Osteoblast (primary cell): ENCODE measurements around the gene ACAD11. TPM values are rescaled to one million over a fixed set of nuclear protein-coding genes. Genes with fewer than 3 reads are reported as not detected.
A peak's percentile ranks its signal among the peaks of the same experiment; 100 is the strongest.

Source experiments
- DNase-seq: peaks from one replicate; pipeline ENCODE4 v3.0.0; 2011; ENCODE audit warnings: low spot score, mixed read lengths; ENCODE audit not compliant: insufficient read length; ENCODE audit errors: missing footprints
- H2AFZ ChIP-seq: 2 replicates; pipeline ENCODE4 v1.6.0; 2011; ENCODE audit warnings: mild to moderate bottlenecking, low read length
- H3K27ac ChIP-seq: 2 replicates; pipeline ENCODE4 v1.5.1; 2011; ENCODE audit warnings: mild to moderate bottlenecking, low read depth, low read length, moderate library complexity
- H3K27me3 ChIP-seq: 2 replicates; pipeline ENCODE4 v1.6.0; 2012; ENCODE audit warnings: mild to moderate bottlenecking, control low read depth, inconsistent platforms, low read length, moderate library complexity; ENCODE audit not compliant: insufficient read depth
- H3K36me3 ChIP-seq: 2 replicates; pipeline ENCODE4 v1.5.1; 2011; ENCODE audit warnings: mild to moderate bottlenecking, low read length, control low read depth, moderate library complexity; ENCODE audit not compliant: insufficient read depth
- H3K4me1 ChIP-seq: 2 replicates; pipeline ENCODE4 v1.5.1; 2011; ENCODE audit warnings: mild to moderate bottlenecking, low read length, control low read depth, moderate library complexity; ENCODE audit not compliant: insufficient read depth
- H3K4me2 ChIP-seq: 2 replicates; pipeline ENCODE4 v1.6.0; 2011; ENCODE audit warnings: mild to moderate bottlenecking, low read length; ENCODE audit not compliant: insufficient read depth
- H3K4me3 ChIP-seq: fragments of 200-600 bp; sonication (generic); 3 replicates; pipeline ENCODE4 v1.5.1; 2012; ENCODE audit warnings: mild to moderate bottlenecking, low read length, inconsistent platforms; ENCODE audit not compliant: insufficient read depth
- H3K79me2 ChIP-seq: 2 replicates; pipeline ENCODE4 v1.6.0; 2012; ENCODE audit warnings: mild to moderate bottlenecking, low read length, control low read depth, inconsistent platforms; ENCODE audit not compliant: insufficient read depth
- H3K9me3 ChIP-seq: 2 replicates; pipeline ENCODE4 v1.5.1; 2011; ENCODE audit warnings: low read depth, low read length, control low read depth
- H4K20me1 ChIP-seq: 2 replicates; pipeline ENCODE4 v1.6.0; 2012; ENCODE audit warnings: mild to moderate bottlenecking, low read length, control low read depth; ENCODE audit not compliant: insufficient read depth
- total RNA-seq: library from RNA; depleted of rRNA; stranded (reverse); fragments of >200 nt; gene quantifications from 2 replicates; pipeline ENCODE4 v1.2.3, GENCODE V29; 2012
- TF ChIP-seq, protein P1 (sequence below): IDR thresholded peaks from 2 replicates; pipeline ENCODE4 v1.5.1; 2011; ENCODE audit warnings: mild to moderate bottlenecking, low read depth, low read length, moderate library complexity; ENCODE audit errors: extremely low read depth

ACAD11 gene
- total RNA-seq, 1 donor, result 31.1 TPM

DNA sequence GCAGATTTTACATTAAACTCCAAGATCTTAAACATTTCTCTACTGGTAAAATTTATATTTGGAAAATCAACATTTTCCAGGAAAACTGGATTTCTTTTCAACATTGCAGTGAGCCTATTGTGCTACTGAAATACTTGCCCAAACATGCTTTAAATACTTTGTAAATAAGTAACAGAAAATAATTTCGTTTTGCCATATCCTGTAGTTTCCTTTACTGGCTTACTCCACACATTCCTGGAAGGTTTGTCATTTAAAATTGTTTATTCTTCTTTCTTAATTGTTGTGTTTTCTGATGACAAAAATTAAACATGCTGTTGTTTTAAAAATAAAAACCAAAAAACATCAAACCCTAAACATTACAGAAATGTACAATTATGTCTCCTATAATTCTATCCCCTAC is 22.0 kb downstream of the ACAD11 start:
- Histone ChIP-seq H3K79me2 (no peaks in the 10 kb centered on the region), H3K27ac (peak overlapping the region; percentile 56), H3K4me3 (no peak overlapping the region), H3K27me3 (no peaks in the 10 kb centered on the region), H4K20me1 (no peaks in the 10 kb centered on the region), H3K4me2 (peak overlapping the region; percentile 12), H2AFZ (no peak overlapping the region), H3K4me1 (peaks cover 11% of the 10 kb centered on the region), H3K36me3 (peaks cover 4% of the 10 kb centered on the region), H3K9me3 (no peaks in the 10 kb centered on the region)
- TF ChIP-seq, protein P1, sequence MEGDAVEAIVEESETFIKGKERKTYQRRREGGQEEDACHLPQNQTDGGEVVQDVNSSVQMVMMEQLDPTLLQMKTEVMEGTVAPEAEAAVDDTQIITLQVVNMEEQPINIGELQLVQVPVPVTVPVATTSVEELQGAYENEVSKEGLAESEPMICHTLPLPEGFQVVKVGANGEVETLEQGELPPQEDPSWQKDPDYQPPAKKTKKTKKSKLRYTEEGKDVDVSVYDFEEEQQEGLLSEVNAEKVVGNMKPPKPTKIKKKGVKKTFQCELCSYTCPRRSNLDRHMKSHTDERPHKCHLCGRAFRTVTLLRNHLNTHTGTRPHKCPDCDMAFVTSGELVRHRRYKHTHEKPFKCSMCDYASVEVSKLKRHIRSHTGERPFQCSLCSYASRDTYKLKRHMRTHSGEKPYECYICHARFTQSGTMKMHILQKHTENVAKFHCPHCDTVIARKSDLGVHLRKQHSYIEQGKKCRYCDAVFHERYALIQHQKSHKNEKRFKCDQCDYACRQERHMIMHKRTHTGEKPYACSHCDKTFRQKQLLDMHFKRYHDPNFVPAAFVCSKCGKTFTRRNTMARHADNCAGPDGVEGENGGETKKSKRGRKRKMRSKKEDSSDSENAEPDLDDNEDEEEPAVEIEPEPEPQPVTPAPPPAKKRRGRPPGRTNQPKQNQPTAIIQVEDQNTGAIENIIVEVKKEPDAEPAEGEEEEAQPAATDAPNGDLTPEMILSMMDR, result no peak
- peak; percentile 26 for DNase-seq

DNA sequence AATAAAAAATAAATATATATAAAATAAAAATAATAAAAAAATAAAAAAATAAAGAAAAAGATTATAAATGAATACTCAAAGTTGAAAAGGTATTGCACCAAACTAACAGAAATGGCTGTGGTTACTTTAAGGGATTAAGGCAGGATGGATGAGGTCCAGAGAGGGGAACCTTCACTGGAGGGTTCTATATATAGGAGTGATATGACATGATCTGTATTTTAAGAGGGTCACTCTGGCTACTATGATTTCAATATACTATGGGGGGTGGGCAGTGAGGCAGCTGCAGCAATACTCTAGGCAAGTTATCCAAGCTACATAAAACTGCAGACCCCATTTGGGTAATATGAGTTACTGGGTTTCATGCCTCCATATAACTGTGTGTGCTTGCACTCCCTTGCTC is 24.6 kb downstream of the ACAD11 start:
- Histone ChIP-seq H4K20me1 (no peaks in the 10 kb centered on the region), H3K79me2 (no peaks in the 10 kb centered on the region), H3K4me2 (no peak overlapping the region), H3K36me3 (no peaks in the 10 kb centered on the region), H3K27me3 (no peaks in the 10 kb centered on the region), H3K27ac (no peak overlapping the region), H2AFZ (no peak overlapping the region), H3K9me3 (no peaks in the 10 kb centered on the region), H3K4me3 (no peak overlapping the region), H3K4me1 (peaks cover 15% of the 10 kb centered on the region)
- no peak for DNase-seq
- TF ChIP-seq, protein P1, result no peak

DNA sequence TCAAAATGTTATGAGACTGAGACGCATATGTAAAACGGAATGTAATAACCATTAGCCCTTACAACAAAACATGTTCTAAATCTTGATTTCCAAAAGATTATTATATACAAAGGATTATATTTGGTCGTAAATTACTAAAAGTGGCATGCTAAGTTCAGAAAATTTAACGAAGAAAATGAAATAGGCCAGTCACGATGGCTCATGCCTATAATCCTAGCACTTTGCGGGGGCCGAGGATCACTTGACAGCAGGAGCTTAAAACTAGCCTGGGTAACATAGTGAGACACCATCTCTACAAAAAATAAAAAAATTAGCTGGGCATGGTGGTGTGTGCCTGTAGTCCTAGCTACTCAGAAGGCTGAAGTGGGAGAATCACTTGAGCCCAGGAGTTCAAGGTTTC is 29.0 kb downstream of the ACAD11 start:
- DNase-seq, result peak; percentile 57
- Histone ChIP-seq H4K20me1 (no peaks in the 10 kb centered on the region), H3K27ac (peak overlapping the region; percentile 85), H3K79me2 (no peaks in the 10 kb centered on the region), H3K9me3 (no peaks in the 10 kb centered on the region), H3K27me3 (no peaks in the 10 kb centered on the region), H3K36me3 (peaks cover 8% of the 10 kb centered on the region), H2AFZ (no peak overlapping the region), H3K4me3 (no peak overlapping the region), H3K4me1 (peaks cover 15% of the 10 kb centered on the region), H3K4me2 (no peak overlapping the region)
- TF ChIP-seq, protein P1, result no peak

DNA sequence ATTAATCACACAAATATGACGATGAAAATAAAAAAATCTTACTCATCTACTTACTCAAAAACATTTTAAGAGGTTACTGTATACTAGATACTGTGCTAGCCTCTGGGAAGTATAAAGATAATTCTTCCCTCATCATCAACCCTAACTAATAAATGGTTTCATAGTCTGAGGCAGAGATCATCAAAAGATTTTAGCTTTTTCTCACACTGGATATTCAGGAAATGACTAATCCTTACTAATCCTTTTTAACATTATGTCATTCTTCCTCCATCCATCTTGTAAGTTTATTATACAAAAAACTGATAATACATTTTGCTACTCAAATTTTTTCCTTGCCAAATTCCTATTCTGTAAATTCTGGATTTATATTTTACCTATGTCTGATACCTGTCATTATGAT is 29.7 kb downstream of the ACAD11 start:
- peak; percentile 90 for DNase-seq
- Histone ChIP-seq H3K36me3 (peaks cover 8% of the 10 kb centered on the region), H3K79me2 (no peaks in the 10 kb centered on the region), H3K4me3 (no peak overlapping the region), H3K9me3 (no peaks in the 10 kb centered on the region), H3K4me1 (peaks cover 19% of the 10 kb centered on the region), H3K27ac (peak overlapping the region; percentile 85), H3K4me2 (peak overlapping the region; percentile 14), H4K20me1 (no peaks in the 10 kb centered on the region), H3K27me3 (no peaks in the 10 kb centered on the region), H2AFZ (peak overlapping the region; percentile 45)
- TF ChIP-seq, protein P1, result no peak
